ENCODE data around the gene WDR77. TPM values are rescaled to one million over a fixed set of nuclear protein-coding genes. Genes with fewer than 3 reads are reported as not detected.

The WDR77 gene
- total and polyA plus RNA-seq, 2 of the 4 experiments (the other 2 are of a cell fraction): 80.8 to 87.0 TPM

- WGBS, 2 experiments (ENCODE audit: extremely low coverage in 2 of 2, insufficient read length in 1 of 2): no CpG with 5 or more reads among the region's 4 CpGs
- in situ Hi-C loops (cut with MboI; ENCODE audit: low sequenced_read_pairs): no loop called here
- dilution Hi-C loops (cut with HindIII; ENCODE audit: low sequenced_read_pairs, unreplicated experiment): loop anchor here (25.0 kb wide), 1 partner anchor 288 kb away; the partner anchor contains the start of gene DDX20
These were observed 25.5 kb upstream of the WDR77 start for GRCh38 chr1:111474521-111474920.

More at GRCh38 chr1:111474521-111474920, 25.5 kb upstream of the WDR77 start:
- no peak overlapping the region for H3K56ac ChIP-seq (ENCODE audit: extremely low read depth, insufficient read depth, low read length)
- no peak overlapping the region for H2BK15ac ChIP-seq (ENCODE audit: low read depth, low read length)
- H3K27ac ChIP-seq (ENCODE audit: insufficient read depth, low read length): no peak overlapping the region
- H3K9ac ChIP-seq (ENCODE audit: low read depth, low read length): no peak overlapping the region
- CTCF ChIA-PET: no interaction called here
- POLR2A ChIA-PET (ENCODE audit: unreplicated experiment): no interaction called here
- H2BK20ac ChIP-seq (ENCODE audit: low read depth, low read length): no peak overlapping the region
- BruUV-seq (replicated peaks): no TSS peak
- no peak for TF ChIP-seq SMC3 (IDR thresholded peaks at IDR 0.05; ENCODE audit: low read depth, low read length)
- no peak for TF ChIP-seq POLR2A (IDR thresholded peaks at IDR 0.05; ENCODE audit: low read depth, low read length)
- TF ChIP-seq RCOR1 (IDR thresholded peaks at IDR 0.05; ENCODE audit: insufficient replicate concordance, low read length): no peak
- TF ChIP-seq NFE2L2 (IDR thresholded peaks at IDR 0.05; ENCODE audit: low read depth, low read length): no peak
- no peak for TF ChIP-seq RFX5 (IDR thresholded peaks at IDR 0.05; ENCODE audit: low read depth, low read length)
- no peak for TF ChIP-seq MAZ (IDR thresholded peaks at IDR 0.05; ENCODE audit: borderline replicate concordance, low read depth, low read length)
- TF ChIP-seq RAD21 (IDR thresholded peaks at IDR 0.05; ENCODE audit: low read length): no peak
- H3K4ac ChIP-seq (ENCODE audit: low read depth, low read length): no peak overlapping the region
- H3K18ac ChIP-seq (ENCODE audit: low read depth, low read length): no peak overlapping the region
- ATAC-seq (ENCODE audit: low read depth) (no peak), DNase-seq (no peak)
- no peak overlapping the region for H4K8ac ChIP-seq (ENCODE audit: low read depth in 2 of 2, low read length in 2 of 2)
- H3K27me3 ChIP-seq (ENCODE audit: control insufficient read depth, insufficient read depth, low read length): no peaks in the 10 kb centered on the region
- no peak overlapping the region for H2AK9ac ChIP-seq (replicated peaks; ENCODE audit: low read depth, low read length, poor library complexity)
- no peak overlapping the region for H3K4me3 ChIP-seq (ENCODE audit: insufficient read depth, low read depth, low read length)
- no peaks in the 10 kb centered on the region for H3K79me1 ChIP-seq (ENCODE audit: low read depth in 1 of 2, low read length in 2 of 2)
- no peak overlapping the region for H2BK120ac ChIP-seq (ENCODE audit: low read depth, low read length)
- no peaks in the 10 kb centered on the region for H3K4me1 ChIP-seq (ENCODE audit: control insufficient read depth, insufficient read depth, low read length)
- no peak overlapping the region for H2AK5ac ChIP-seq (ENCODE audit: low read depth, low read length)
- peaks cover 3% of the 10 kb centered on the region for H3K36me3 ChIP-seq (ENCODE audit: control insufficient read depth, insufficient read depth, low read length)
- H3K23ac ChIP-seq (ENCODE audit: low read depth, low read length): no peak overlapping the region
- no peak overlapping the region for H4K91ac ChIP-seq (ENCODE audit: insufficient read depth, low read depth, low read length)
- no peaks in the 10 kb centered on the region for H4K20me1 ChIP-seq (ENCODE audit: insufficient read depth, low read length)
- no peaks in the 10 kb centered on the region for H3K9me3 ChIP-seq (ENCODE audit: control insufficient read depth, insufficient read depth, low read length)
- no peak overlapping the region for H2AFZ ChIP-seq (replicated peaks; ENCODE audit: low read length, poor library complexity)
- H4K5ac ChIP-seq (ENCODE audit: low read depth, low read length): no peak overlapping the region
- no peaks in the 10 kb centered on the region for H3K9me1 ChIP-seq (ENCODE audit: insufficient read depth, low read length)
- no peak overlapping the region for H2BK5ac ChIP-seq (ENCODE audit: low read depth, low read length, poor library complexity, severe bottlenecking)
- no peak overlapping the region for H3K14ac ChIP-seq (replicated peaks; ENCODE audit: low read depth, low read length)
- intact Hi-C loops (cut with micrococcal nuclease): no loop called here
- no peak overlapping the region for H3K4me2 ChIP-seq (ENCODE audit: low read depth, low read length)

All from IMR-90 (cell line).